ENCODE measurements around the gene BCAP29. TPM values are rescaled to one million over a fixed set of nuclear protein-coding genes. Genes with fewer than 3 reads are reported as not detected.

The BCAP29 gene
- total and polyA plus RNA-seq, 2 of the 8 experiments (the other 6 are each of a cell fraction or from before 2014, with no cell fraction given) = 6.8 to 18.1 TPM

GRCh38 chr7:107644309-107644974, 64.4 kb downstream of the BCAP29 start:
- WGBS, 2 experiments (ENCODE audit: extremely low coverage in 1 of 2, insufficient coverage in 1 of 2, insufficient read length in 1 of 2, insufficient replicate concordance in 2 of 2, low coverage in 1 of 2, low lambda C conversion rate in 2 of 2, missing lambda C conversion rate in 1 of 2) = 89 to 100% methylated on average over 1 to 9 of the region's 9 CpGs
- Histone ChIP-seq H2AK5ac (ENCODE audit: low read depth, low read length) (no peak overlapping the region), H3K14ac (ENCODE audit: insufficient read length) (no peak overlapping the region), H4K5ac (ENCODE audit: insufficient read length, low read depth, low read length) (no peak overlapping the region), H3K79me2 (ENCODE audit: control insufficient read depth in 1 of 2, insufficient read depth in 2 of 2, low read length in 2 of 2) (no peaks in the 10 kb centered on the region), H3K23ac (ENCODE audit: insufficient read length) (no peak overlapping the region), H4K20me1 (replicated peaks in 1 of 2; ENCODE audit: control insufficient read depth in 1 of 2, insufficient read depth in 2 of 2, low read length in 2 of 2) (no peaks in the 10 kb centered on the region), H3K4me3 (ENCODE audit: extremely low read depth in 1 of 4, insufficient read depth in 2 of 4, low read depth in 3 of 4, low read length in 4 of 4) (no peak overlapping the region), H3K4ac (replicated peaks; ENCODE audit: insufficient read length, low read depth, low read length) (no peak overlapping the region), H3K23me2 (ENCODE audit: low read depth, low read length) (no peaks in the 10 kb centered on the region; the same call in 1 of the 2 replicates), H3K9ac (replicated peaks in 1 of 4; ENCODE audit: extremely low read depth in 1 of 4, low read depth in 3 of 4, low read length in 3 of 4) (no peak overlapping the region), H2AFZ (ENCODE audit: low read length) (no peak overlapping the region), H3K27ac (ENCODE audit: low read depth, low read length) (no peak overlapping the region), H2BK15ac (ENCODE audit: low read length) (no peak overlapping the region), H2BK20ac (ENCODE audit: low read length) (no peak overlapping the region), H3K18ac (ENCODE audit: extremely low read depth, low read length) (no peak overlapping the region), H3K79me1 (ENCODE audit: low read depth, low read length) (no peaks in the 10 kb centered on the region), H3K36me3 (ENCODE audit: control insufficient read depth in 2 of 4, insufficient read depth in 4 of 4, low read length in 3 of 4) (no peaks in the 10 kb centered on the region), H4K8ac (ENCODE audit: extremely low read depth, insufficient read depth, low read length) (no peak overlapping the region), H3K9me3 (ENCODE audit: insufficient read depth in 2 of 2, low read depth in 1 of 2, low read length in 1 of 2) (no peaks in the 10 kb centered on the region), H3K4me1 (replicated peaks in 1 of 4; ENCODE audit: control insufficient read depth in 3 of 4, insufficient read depth in 4 of 4, low read length in 3 of 4) (no peaks in the 10 kb centered on the region), H3K56ac (replicated peaks; ENCODE audit: insufficient read length, low read depth, low read length) (no peak overlapping the region), H4K91ac (replicated peaks; ENCODE audit: insufficient read length, low read length) (no peak overlapping the region), H3K4me2 (ENCODE audit: insufficient read depth in 1 of 2, low read depth in 2 of 2, low read length in 2 of 2) (no peak overlapping the region), H2BK120ac (replicated peaks; ENCODE audit: low read depth, low read length) (no peak overlapping the region), H2BK5ac (ENCODE audit: low read depth, low read length) (no peak overlapping the region), H3K27me3 (replicated peaks in 1 of 4; ENCODE audit: control insufficient read depth in 3 of 4, extremely low read depth in 1 of 4, insufficient read depth in 3 of 4, low read length in 3 of 4) (no peaks in the 10 kb centered on the region), H2BK12ac (ENCODE audit: low read depth, low read length) (no peak overlapping the region)
- no peak for DNase-seq (ENCODE audit: low read depth in 1 of 2, low spot score in 2 of 2)
- ChIA-PET CTCF (ENCODE audit: partially characterized antibody) (interaction anchor here (1.3 to 3.0 kb wide), 3 partner anchors 12 to 182 kb away, joined by 4 to 11 read pairs (median 4); no protein-coding TSS in a partner anchor), POLR2A (ENCODE audit: partially characterized antibody) (interaction anchor here (1.2 kb wide), 1 partner anchor 80 kb away, joined by 3 read pairs; no protein-coding TSS in a partner anchor)
- FAIRE-seq = no peak
- no peak for TF ChIP-seq RNF2 (IDR thresholded peaks at IDR 0.05; ENCODE audit: borderline replicate concordance, low read depth, low read length, missing control alignments, poor library complexity, severe bottlenecking)
- no peak for TF ChIP-seq FOSL1 (IDR thresholded peaks at IDR 0.05; ENCODE audit: insufficient read depth, low read depth, low read length)
- TF ChIP-seq ATF3 (IDR thresholded peaks at IDR 0.05; ENCODE audit: insufficient read depth, low read depth, low read length) = no peak

All from H1 (cell line).